ENCODE data around the gene UNC5C. TPM values are rescaled to one million over a fixed set of nuclear protein-coding genes. Genes with fewer than 3 reads are reported as not detected.

UNC5C gene
- total and polyA plus RNA-seq, 2 experiments from 2014 or later, result 3.5 to 16.0 TPM

DNA sequence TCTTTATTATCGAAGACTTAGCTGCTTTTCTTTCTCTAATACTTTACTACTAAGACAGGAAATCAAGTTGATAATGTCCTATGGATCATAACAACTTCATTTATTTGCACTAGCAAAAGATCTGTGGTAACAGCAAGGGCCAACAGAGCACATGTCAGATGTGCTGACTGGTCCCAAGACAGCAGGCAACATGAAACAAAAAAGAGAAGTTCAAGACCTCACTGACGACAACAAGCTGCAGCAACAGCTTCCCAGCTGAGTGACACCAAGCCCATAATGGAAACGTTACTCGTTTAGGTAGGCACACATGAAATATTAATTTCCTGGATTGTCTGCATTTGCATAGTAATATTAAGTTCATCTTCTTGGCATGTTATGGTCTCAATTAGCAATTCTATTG is 126.9 kb downstream of the UNC5C start:
- 70% methylated on average over 4 of the region's 4 CpGs for WGBS (ENCODE audit: low lambda C conversion rate, missing lambda C conversion rate)
- TF ChIP-seq EZH2phosphoT487 (IDR thresholded peaks at IDR 0.05; ENCODE audit: low read depth, severe bottlenecking, unreplicated experiment) (no peak), EZH2 (IDR thresholded peaks at IDR 0.05; ENCODE audit: borderline replicate concordance) (no peak)
- TF ChIP-seq, protein P1, sequence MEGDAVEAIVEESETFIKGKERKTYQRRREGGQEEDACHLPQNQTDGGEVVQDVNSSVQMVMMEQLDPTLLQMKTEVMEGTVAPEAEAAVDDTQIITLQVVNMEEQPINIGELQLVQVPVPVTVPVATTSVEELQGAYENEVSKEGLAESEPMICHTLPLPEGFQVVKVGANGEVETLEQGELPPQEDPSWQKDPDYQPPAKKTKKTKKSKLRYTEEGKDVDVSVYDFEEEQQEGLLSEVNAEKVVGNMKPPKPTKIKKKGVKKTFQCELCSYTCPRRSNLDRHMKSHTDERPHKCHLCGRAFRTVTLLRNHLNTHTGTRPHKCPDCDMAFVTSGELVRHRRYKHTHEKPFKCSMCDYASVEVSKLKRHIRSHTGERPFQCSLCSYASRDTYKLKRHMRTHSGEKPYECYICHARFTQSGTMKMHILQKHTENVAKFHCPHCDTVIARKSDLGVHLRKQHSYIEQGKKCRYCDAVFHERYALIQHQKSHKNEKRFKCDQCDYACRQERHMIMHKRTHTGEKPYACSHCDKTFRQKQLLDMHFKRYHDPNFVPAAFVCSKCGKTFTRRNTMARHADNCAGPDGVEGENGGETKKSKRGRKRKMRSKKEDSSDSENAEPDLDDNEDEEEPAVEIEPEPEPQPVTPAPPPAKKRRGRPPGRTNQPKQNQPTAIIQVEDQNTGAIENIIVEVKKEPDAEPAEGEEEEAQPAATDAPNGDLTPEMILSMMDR (IDR thresholded peaks at IDR 0.05; ENCODE audit: poor library complexity), result no peak
- no peaks in the 10 kb centered on the region for H3K36me3 ChIP-seq (replicated peaks; ENCODE audit: insufficient read depth, low read depth)
- no peaks in the 10 kb centered on the region for H3K79me2 ChIP-seq
- H3K4me3 ChIP-seq, result no peak overlapping the region
- no peak for DNase-seq (ENCODE audit: low spot score)
- no peak overlapping the region for H3K27ac ChIP-seq
- no peaks in the 10 kb centered on the region for H3K9me3 ChIP-seq (ENCODE audit: low read depth)
- no peaks in the 10 kb centered on the region for H3K9me2 ChIP-seq (replicated peaks; ENCODE audit: insufficient read depth)
- H2AFZ ChIP-seq, result no peak overlapping the region
- no peaks in the 10 kb centered on the region for H4K20me1 ChIP-seq (ENCODE audit: insufficient read depth, poor library complexity, severe bottlenecking)
- no peak overlapping the region for H3K4me2 ChIP-seq
- H3K27me3 ChIP-seq, result no peaks in the 10 kb centered on the region
- no peaks in the 10 kb centered on the region for H3K4me1 ChIP-seq (ENCODE audit: insufficient read depth)

DNA sequence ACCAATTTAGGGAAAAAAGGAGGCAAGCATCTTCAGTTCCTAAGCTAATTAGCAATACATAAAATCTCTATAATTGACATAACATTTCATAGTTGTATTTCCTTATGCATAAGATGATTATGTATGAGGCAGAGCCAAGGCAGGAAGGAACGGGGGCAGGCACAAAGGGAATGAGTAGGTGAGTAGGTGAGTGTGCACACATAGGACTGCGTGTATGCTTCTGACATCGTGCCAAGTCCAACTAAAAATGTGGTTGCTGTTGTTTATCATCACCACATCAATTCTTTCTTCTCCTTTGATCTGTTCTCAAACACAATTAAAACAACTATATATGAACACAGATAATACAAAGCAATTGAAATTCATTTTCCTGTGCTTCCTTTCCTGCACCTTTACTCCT is 131.2 kb downstream of the UNC5C start:
- no peak overlapping the region for H2AFZ ChIP-seq
- no peaks in the 10 kb centered on the region for H3K9me2 ChIP-seq (replicated peaks; ENCODE audit: insufficient read depth)
- H3K27me3 ChIP-seq, result no peaks in the 10 kb centered on the region
- no peak overlapping the region for H3K27ac ChIP-seq
- no peak overlapping the region for H3K4me3 ChIP-seq
- H3K4me2 ChIP-seq, result no peak overlapping the region
- H3K79me2 ChIP-seq, result no peaks in the 10 kb centered on the region
- H3K36me3 ChIP-seq (replicated peaks; ENCODE audit: insufficient read depth, low read depth), result no peaks in the 10 kb centered on the region
- H3K9me3 ChIP-seq (ENCODE audit: low read depth), result no peaks in the 10 kb centered on the region
- H4K20me1 ChIP-seq (ENCODE audit: insufficient read depth, poor library complexity, severe bottlenecking), result no peaks in the 10 kb centered on the region
- TF ChIP-seq EZH2phosphoT487 (IDR thresholded peaks at IDR 0.05; ENCODE audit: low read depth, severe bottlenecking, unreplicated experiment) (no peak), EZH2 (IDR thresholded peaks at IDR 0.05; ENCODE audit: borderline replicate concordance) (no peak)
- TF ChIP-seq, protein P1 (IDR thresholded peaks at IDR 0.05; ENCODE audit: poor library complexity), result no peak
- DNase-seq (ENCODE audit: low spot score), result no peak
- 90% methylated on average over 3 of the region's 3 CpGs for WGBS (ENCODE audit: low lambda C conversion rate, missing lambda C conversion rate)
- H3K4me1 ChIP-seq (ENCODE audit: insufficient read depth), result no peaks in the 10 kb centered on the region

- Histone ChIP-seq H3K4me2 (no peak overlapping the region), H4K20me1 (ENCODE audit: insufficient read depth, poor library complexity, severe bottlenecking) (no peaks in the 10 kb centered on the region), H3K9me2 (replicated peaks; ENCODE audit: insufficient read depth) (no peaks in the 10 kb centered on the region), H3K79me2 (no peaks in the 10 kb centered on the region), H3K27ac (no peak overlapping the region), H3K9me3 (ENCODE audit: low read depth) (no peaks in the 10 kb centered on the region), H3K4me1 (ENCODE audit: insufficient read depth) (peaks cover 9% of the 10 kb centered on the region), H2AFZ (no peak overlapping the region), H3K36me3 (replicated peaks; ENCODE audit: insufficient read depth, low read depth) (no peaks in the 10 kb centered on the region), H3K27me3 (no peaks in the 10 kb centered on the region), H3K4me3 (no peak overlapping the region)
- no peak for TF ChIP-seq EZH2phosphoT487 (IDR thresholded peaks at IDR 0.05; ENCODE audit: low read depth, severe bottlenecking, unreplicated experiment)
- no peak for TF ChIP-seq EZH2 (IDR thresholded peaks at IDR 0.05; ENCODE audit: borderline replicate concordance)
- TF ChIP-seq, protein P1 (IDR thresholded peaks at IDR 0.05; ENCODE audit: poor library complexity), result no peak
- DNase-seq (ENCODE audit: low spot score), result no peak
- WGBS (ENCODE audit: low lambda C conversion rate, missing lambda C conversion rate), result 60% methylated on average over 3 of the region's 3 CpGs
Observed at GRCh38 chr4:95415346-95415771, 133.4 kb downstream of the UNC5C start.

All from hepatocyte (in vitro differentiated cells).